Measurements from ENCODE around the gene SCIN.
"Not testable (repeated sequence)": the region's sequence is repeated elsewhere in the genome, so short reads cannot be mapped to it uniquely, and the experiment has no call there.

Gene SCIN

DNA sequence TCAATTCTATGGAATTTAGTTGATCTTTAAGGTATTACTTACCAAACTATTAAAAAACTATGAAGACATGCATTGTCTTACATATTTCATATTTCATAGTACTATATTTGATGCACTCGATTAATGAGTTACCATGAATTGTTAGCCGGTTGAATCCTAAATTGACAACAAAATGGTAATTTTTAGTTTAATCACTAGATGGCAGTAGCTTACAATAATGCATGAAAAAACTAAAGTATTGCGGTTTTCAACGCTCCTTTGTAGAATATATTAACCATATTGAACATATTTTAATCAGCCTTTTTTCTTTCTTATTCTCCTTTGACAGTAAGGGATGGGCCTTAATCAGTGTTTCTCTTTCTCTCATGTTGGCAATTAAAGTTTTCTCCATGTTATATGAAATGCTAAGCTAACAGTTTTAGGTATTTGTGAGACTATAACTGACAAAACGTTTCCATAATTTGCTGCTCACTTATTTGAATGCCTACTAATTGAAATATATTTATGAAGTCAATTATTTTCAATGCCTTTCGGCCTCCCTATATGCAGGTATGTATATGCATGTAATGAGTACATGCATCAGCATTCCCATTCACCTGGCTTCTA, 68.4 kb downstream of the SCIN start:
- peak; percentile 15 for DNase-seq (ENCODE audit: low read depth)
- peak; percentile 39 for TF ChIP-seq CTCF (IDR thresholded peaks at IDR 0.05; ENCODE audit: low read depth, low read length, missing control alignments)
- no peak overlapping the region for H3K4me3 ChIP-seq (ENCODE audit: low read depth, low read length)

DNA sequence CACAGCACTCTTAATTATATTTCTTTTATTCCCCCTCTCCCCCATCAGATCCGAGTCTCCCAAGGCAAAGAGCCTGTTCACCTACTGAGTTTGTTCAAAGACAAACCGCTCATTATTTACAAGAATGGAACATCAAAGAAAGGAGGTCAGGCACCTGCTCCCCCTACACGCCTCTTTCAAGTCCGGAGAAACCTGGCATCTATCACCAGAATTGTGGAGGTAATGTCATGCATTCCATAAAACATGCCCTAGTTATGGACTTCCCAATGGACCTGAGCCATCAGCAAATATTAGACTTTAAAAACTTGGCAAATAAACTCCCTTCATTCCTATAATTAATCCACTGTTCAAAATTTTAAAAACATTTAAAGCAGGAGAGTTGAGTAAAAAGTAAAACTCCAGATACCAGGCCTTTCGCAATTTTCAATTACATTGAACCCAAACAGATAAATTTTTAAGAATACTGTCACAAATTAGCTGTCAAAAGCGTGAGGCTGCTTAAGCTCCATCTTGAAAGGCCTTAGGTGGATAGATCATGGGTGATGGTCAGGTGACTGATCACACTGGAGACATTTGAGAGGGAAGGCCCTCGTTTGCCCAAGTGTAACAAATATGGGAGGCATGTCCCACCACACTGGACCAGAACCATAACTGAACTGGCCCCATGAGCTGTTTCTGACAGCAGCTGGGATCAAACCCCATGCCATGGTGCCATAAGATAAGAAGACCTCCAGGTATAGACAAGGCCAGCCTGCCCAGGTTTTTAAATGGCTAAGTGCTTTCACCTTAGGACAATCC, 70.0 kb downstream of the SCIN start:
- TF ChIP-seq CTCF (IDR thresholded peaks at IDR 0.05; ENCODE audit: low read depth, low read length, missing control alignments): no peak
- H3K4me3 ChIP-seq (ENCODE audit: low read depth, low read length): no peak overlapping the region

DNA sequence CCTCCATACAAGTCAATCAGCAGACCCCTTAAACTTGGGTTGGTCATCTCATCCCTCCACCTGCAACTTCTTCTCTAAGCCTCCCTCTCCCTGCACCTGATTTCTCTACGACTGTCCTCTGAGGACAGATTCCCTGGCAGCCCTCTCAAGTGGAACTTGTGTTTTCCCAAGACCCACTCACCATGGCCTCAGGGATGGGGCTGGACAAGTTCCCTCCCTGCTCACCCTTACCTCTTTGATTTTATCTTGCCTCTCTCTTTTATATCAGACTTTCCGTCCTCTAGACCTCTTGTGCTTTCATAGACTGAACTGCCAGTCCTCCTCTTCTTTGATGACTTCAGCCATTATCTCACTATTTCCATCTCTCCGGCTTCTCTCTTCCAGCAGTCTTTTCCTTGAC, 70.7 kb downstream of the SCIN start:
- no peak overlapping the region for H3K4me3 ChIP-seq (ENCODE audit: low read depth, low read length)
- no peak for DNase-seq (ENCODE audit: low read depth)
- TF ChIP-seq CTCF (IDR thresholded peaks at IDR 0.05; ENCODE audit: low read depth, low read length, missing control alignments): no peak

More for the DNA sequence above, 70.0 kb downstream of the SCIN start:
- no peak for DNase-seq (ENCODE audit: low read depth)

DNA sequence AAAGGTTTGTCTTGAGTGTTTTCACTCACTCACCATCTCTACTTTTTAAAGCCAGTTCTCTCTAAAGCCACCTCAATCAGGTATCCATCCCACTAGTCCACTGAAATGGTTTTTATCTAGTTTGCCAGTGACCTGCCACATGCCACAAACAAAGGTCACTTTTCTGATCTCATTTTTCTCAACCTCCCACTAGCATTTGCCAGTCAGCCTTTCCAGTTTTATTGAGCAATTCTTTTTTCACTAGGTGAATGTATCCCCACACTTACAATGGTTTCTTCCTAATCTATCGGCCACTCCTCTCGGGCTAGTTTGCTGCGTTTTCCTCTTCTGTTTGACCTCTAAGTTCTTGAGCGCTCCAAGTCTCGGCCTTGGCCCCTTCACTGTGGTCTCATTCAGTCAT, 72.0 kb downstream of the SCIN start:
- no peak for DNase-seq (ENCODE audit: low read depth)
- TF ChIP-seq CTCF (IDR thresholded peaks at IDR 0.05; ENCODE audit: low read depth, low read length, missing control alignments): no peak

DNA sequence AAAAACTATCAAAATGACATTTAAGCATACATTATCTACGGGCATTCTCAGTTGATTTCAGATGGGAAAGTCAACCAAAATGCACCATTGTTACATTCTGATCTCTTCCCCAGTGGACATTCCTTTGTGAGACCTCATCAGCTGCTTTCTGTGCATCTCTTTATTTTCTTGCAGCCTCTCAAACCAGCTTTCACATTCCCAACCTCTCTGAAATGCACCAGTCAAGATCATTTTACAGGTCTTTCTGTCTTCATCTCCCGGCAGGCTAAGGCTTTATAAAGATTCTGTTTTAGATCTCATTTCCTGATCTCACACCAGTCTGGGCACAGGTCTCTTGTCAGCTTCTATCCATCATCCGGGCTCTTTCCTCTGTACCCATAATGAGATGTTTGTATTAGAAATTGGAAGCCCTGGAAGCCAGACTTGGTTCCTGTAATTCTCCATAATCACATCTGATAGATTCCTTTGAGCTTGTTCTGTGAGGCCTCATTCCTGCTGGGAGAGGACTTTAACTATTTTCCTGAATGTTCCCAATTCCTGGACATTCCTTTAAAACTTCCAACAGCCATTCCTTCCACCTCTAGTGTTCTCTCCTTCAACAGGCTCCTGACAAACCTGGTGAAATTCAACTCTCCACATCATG, 72.6 kb downstream of the SCIN start:
- DNase-seq (ENCODE audit: low read depth): no peak
- TF ChIP-seq CTCF (IDR thresholded peaks at IDR 0.05; ENCODE audit: low read depth, low read length, missing control alignments): no peak
- H3K4me3 ChIP-seq (ENCODE audit: low read depth, low read length): no peak overlapping the region

More for the DNA sequence above, 72.0 kb downstream of the SCIN start:
- H3K4me3 ChIP-seq (ENCODE audit: low read depth, low read length): no peak overlapping the region

DNA sequence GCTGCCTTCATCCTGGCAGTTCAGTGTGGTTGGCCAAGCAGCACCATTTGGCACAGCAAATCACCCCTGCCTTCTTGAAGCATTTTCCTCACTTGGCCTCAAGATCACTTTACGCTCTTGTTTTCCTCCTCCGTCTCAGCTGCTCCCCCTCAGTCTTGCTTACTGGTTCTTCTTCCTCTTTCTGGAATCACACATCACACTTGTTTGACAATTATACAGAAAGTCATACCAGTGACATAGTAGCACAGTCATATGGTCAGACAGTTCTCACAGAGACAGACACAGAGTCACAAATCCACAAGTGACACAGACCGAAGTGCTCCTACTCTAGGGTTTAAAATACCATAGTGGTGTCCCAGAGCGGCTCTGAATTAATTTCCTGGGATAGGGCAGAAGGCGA, 73.1 kb downstream of the SCIN start:
- no peak for TF ChIP-seq CTCF (IDR thresholded peaks at IDR 0.05; ENCODE audit: low read depth, low read length, missing control alignments)
- DNase-seq (ENCODE audit: low read depth): no peak
- H3K4me3 ChIP-seq (ENCODE audit: low read depth, low read length): no peak overlapping the region

DNA sequence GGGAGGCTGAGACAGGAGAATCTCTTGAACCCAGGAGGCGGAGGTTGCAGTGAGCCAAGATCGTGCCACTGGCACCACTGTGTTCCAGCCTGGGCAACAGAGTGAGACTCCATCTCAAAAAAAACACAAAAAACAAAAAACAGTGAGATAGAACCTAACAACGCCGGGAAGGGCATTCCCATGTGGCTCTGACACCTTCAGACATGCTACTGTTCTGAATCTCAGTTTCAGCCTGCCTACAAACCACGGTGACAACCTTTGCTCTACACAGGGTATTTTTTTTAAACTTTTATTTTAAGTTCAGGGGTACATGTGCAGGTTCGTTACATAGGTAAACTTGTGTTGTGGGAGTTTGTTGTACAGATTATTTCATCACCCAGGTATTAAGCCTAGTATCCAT, 74.7 kb downstream of the SCIN start:
- not testable (repeated sequence) for H3K4me3 ChIP-seq (ENCODE audit: low read depth, low read length); DNase-seq (ENCODE audit: low read depth)
